Osteocyte (in vitro differentiated cells): Measurements from ENCODE around the gene PCSK6. TPM values are rescaled to one million over a fixed set of nuclear protein-coding genes. Genes with fewer than 3 reads are reported as not detected.

Source experiments
- DNase-seq: peaks from one replicate; pipeline ENCODE4 v3.0.0; 2021; ENCODE audit warnings: mixed read lengths; ENCODE audit not compliant: unreplicated experiment; ENCODE audit errors: extremely low spot score
- H3K27ac Mint-ChIP-seq: one replicate; pipeline ENCODE4 v1.8.0; 2021; ENCODE audit warnings: mild to moderate bottlenecking, mixed read lengths; ENCODE audit not compliant: unreplicated experiment
- H3K27me3 Mint-ChIP-seq: one replicate; pipeline ENCODE4 v1.8.0; 2021; ENCODE audit warnings: mixed read lengths; ENCODE audit not compliant: unreplicated experiment
- H3K36me3 Mint-ChIP-seq: one replicate; pipeline ENCODE4 v1.8.0; 2021; ENCODE audit warnings: mixed read lengths; ENCODE audit not compliant: unreplicated experiment
- H3K4me1 Mint-ChIP-seq: one replicate; pipeline ENCODE4 v1.8.0; 2021; ENCODE audit warnings: mixed read lengths; ENCODE audit not compliant: unreplicated experiment
- H3K4me3 Mint-ChIP-seq: one replicate; pipeline ENCODE4 v1.8.0; 2021; ENCODE audit warnings: mild to moderate bottlenecking, moderate library complexity, mixed read lengths; ENCODE audit not compliant: unreplicated experiment
- H3K9me3 Mint-ChIP-seq: one replicate; pipeline ENCODE4 v1.8.0; 2021; ENCODE audit warnings: mixed read lengths; ENCODE audit not compliant: unreplicated experiment
- total RNA-seq: library from RNA; stranded (reverse); gene quantifications from 2 replicates; pipeline ENCODE4 v1.2.1, GENCODE V29; 2021
- TF ChIP-seq, protein P1 (sequence below): fragments of 200-600 bp; sonication (generic); IDR thresholded peaks from 2 replicates; pipeline ENCODE4 v1.5.0; 2021; ENCODE audit warnings: antibody characterized with exemption, mild to moderate bottlenecking, moderate library complexity

The PCSK6 gene
- total RNA-seq, 1 donor from 2014 or later, result 0.43 TPM

DNA sequence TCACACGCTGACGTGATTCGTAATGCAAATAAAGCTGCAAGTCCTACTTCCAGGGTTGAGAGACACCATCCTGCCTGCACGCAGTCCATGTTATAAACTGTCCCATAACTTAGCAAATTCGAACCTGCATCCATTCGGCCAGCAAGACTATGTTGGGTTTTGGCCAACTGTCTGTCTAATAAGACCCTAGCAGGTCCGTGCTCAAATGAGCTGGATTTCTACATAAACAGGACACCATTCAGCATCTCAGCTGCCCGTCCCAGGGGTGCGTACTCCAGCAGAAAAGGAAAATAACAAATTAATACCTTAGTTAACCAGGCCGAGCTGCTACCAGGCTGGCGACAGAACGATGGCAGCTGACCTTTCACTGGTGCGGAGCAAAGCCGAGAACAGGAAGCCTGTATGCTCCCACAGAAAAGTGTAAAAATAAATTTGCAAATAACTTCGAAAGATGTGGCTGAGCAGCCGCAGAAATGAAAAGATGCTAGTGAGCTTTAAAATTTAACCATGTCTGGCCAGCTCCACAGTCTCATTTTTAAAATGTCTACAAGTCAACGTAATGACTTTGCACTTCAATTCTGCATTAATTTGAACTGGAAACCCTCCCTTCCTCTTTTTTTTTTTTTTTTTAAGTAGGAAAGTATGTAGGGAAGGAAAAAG is 97.4 kb downstream of the PCSK6 start:
- no peaks in the 10 kb centered on the region for H3K27me3 Mint-ChIP-seq
- DNase-seq, result no peak
- no peaks in the 10 kb centered on the region for H3K4me1 Mint-ChIP-seq
- no peaks in the 10 kb centered on the region for H3K36me3 Mint-ChIP-seq
- TF ChIP-seq, protein P1, sequence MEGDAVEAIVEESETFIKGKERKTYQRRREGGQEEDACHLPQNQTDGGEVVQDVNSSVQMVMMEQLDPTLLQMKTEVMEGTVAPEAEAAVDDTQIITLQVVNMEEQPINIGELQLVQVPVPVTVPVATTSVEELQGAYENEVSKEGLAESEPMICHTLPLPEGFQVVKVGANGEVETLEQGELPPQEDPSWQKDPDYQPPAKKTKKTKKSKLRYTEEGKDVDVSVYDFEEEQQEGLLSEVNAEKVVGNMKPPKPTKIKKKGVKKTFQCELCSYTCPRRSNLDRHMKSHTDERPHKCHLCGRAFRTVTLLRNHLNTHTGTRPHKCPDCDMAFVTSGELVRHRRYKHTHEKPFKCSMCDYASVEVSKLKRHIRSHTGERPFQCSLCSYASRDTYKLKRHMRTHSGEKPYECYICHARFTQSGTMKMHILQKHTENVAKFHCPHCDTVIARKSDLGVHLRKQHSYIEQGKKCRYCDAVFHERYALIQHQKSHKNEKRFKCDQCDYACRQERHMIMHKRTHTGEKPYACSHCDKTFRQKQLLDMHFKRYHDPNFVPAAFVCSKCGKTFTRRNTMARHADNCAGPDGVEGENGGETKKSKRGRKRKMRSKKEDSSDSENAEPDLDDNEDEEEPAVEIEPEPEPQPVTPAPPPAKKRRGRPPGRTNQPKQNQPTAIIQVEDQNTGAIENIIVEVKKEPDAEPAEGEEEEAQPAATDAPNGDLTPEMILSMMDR, result no peak
- H3K4me3 Mint-ChIP-seq, result no peak overlapping the region
- H3K27ac Mint-ChIP-seq, result no peak overlapping the region
- H3K9me3 Mint-ChIP-seq, result no peaks in the 10 kb centered on the region

GRCh38 chr15:101391431-101391830 is 98.1 kb downstream of the PCSK6 start:
- DNase-seq, result no peak
- H3K27ac Mint-ChIP-seq, result no peak overlapping the region
- H3K9me3 Mint-ChIP-seq, result no peaks in the 10 kb centered on the region
- TF ChIP-seq, protein P1, result no peak
- H3K36me3 Mint-ChIP-seq, result no peaks in the 10 kb centered on the region
- H3K4me1 Mint-ChIP-seq, result no peaks in the 10 kb centered on the region
- H3K4me3 Mint-ChIP-seq, result no peak overlapping the region
- H3K27me3 Mint-ChIP-seq, result no peaks in the 10 kb centered on the region

- no peaks in the 10 kb centered on the region for H3K9me3 Mint-ChIP-seq
- H3K4me3 Mint-ChIP-seq, result no peak overlapping the region
- no peaks in the 10 kb centered on the region for H3K4me1 Mint-ChIP-seq
- H3K36me3 Mint-ChIP-seq, result no peaks in the 10 kb centered on the region
- TF ChIP-seq, protein P1, result no peak
- H3K27ac Mint-ChIP-seq, result no peak overlapping the region
- DNase-seq, result no peak
- no peaks in the 10 kb centered on the region for H3K27me3 Mint-ChIP-seq
These were observed 99.0 kb downstream of the PCSK6 start for GRCh38 chr15:101390462-101390861.

- Mint-ChIP-seq H3K27ac (no peak overlapping the region), H3K27me3 (no peaks in the 10 kb centered on the region), H3K4me3 (no peak overlapping the region), H3K4me1 (no peaks in the 10 kb centered on the region), H3K9me3 (no peaks in the 10 kb centered on the region), H3K36me3 (no peaks in the 10 kb centered on the region)
- TF ChIP-seq, protein P1, result no peak
- DNase-seq, result no peak
These were observed 99.4 kb downstream of the PCSK6 start for GRCh38 chr15:101390060-101390459.

GRCh38 chr15:101389362-101389761 is 100.1 kb downstream of the PCSK6 start:
- Mint-ChIP-seq H3K27ac (no peak overlapping the region), H3K4me1 (no peaks in the 10 kb centered on the region), H3K36me3 (no peaks in the 10 kb centered on the region), H3K4me3 (no peak overlapping the region), H3K9me3 (no peaks in the 10 kb centered on the region), H3K27me3 (no peaks in the 10 kb centered on the region)
- TF ChIP-seq, protein P1, result no peak
- DNase-seq, result no peak
